ENCODE data around the gene LRATD1.

DNA sequence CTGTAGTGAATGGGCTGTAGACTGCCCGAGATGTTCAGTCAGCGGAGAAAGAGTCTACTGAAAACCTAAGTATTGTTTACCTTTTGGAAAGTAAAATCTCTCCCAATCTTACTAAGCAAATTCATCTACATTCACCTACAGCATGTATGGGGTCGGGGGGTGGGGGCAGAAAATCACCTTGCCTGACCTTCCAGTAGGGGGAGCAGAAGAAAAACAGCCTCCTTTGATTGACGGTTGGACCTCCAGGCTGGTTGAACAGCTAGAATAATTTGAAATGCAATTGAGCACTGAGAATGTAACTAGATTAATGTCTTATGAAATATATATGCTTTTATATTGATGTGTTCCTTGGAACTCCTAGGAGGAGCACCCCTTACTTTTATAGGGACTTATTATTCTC, 10.0 kb downstream of the LRATD1 start:
- TF ChIP-seq, protein P1, sequence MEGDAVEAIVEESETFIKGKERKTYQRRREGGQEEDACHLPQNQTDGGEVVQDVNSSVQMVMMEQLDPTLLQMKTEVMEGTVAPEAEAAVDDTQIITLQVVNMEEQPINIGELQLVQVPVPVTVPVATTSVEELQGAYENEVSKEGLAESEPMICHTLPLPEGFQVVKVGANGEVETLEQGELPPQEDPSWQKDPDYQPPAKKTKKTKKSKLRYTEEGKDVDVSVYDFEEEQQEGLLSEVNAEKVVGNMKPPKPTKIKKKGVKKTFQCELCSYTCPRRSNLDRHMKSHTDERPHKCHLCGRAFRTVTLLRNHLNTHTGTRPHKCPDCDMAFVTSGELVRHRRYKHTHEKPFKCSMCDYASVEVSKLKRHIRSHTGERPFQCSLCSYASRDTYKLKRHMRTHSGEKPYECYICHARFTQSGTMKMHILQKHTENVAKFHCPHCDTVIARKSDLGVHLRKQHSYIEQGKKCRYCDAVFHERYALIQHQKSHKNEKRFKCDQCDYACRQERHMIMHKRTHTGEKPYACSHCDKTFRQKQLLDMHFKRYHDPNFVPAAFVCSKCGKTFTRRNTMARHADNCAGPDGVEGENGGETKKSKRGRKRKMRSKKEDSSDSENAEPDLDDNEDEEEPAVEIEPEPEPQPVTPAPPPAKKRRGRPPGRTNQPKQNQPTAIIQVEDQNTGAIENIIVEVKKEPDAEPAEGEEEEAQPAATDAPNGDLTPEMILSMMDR (IDR thresholded peaks at IDR 0.05; ENCODE audit: low read depth, low read length) = peak; percentile 58
- TF ChIP-seq EZH2phosphoT487 (IDR thresholded peaks at IDR 0.05; ENCODE audit: low read depth) = no peak

Data from OCI-LY3 (cell line).